HepG2 (cell line): ENCODE measurements around the gene NAPSA. TPM values are rescaled to one million over a fixed set of nuclear protein-coding genes. Genes with fewer than 3 reads are reported as not detected.
A peak's percentile ranks its signal among the peaks of the same experiment; 100 is the strongest.

Source experiments
- ARID5B ChIP-seq: IDR thresholded peaks from 2 replicates; pipeline ENCODE4 v1.4.0; 2020; ENCODE audit warnings: mild to moderate bottlenecking, missing genetic modification reagents
- CBX5 ChIP-seq: sonication (generic); formaldehyde crosslinking; IDR thresholded peaks from 2 replicates; pipeline ENCODE4 v1.4.0; 2020; ENCODE audit warnings: missing genetic modification reagents, borderline replicate concordance
- NFKB2 ChIP-seq: sonication (generic); formaldehyde crosslinking; IDR thresholded peaks from 2 replicates; pipeline ENCODE4 v1.4.0; 2020; ENCODE audit warnings: missing genetic modification reagents, borderline replicate concordance
- NR2F1 ChIP-seq, 2 experiments: fragments of 450-650 bp in 1 of 2; formaldehyde crosslinking in 1 of 2; IDR thresholded peaks; 2 replicates each; pipeline versions ENCODE4 v1.5.0 to v1.6.1; 2016 to 2020; ENCODE audit warnings: mild to moderate bottlenecking in 1 of 2, missing compliant biosample characterization in 1 of 2, missing genetic modification reagents in 1 of 2, moderate library complexity in 1 of 2
- PHF20 ChIP-seq: sonication (generic); formaldehyde crosslinking; IDR thresholded peaks from 2 replicates; pipeline ENCODE4 v1.5.0; 2020; ENCODE audit warnings: mild to moderate bottlenecking, missing genetic modification reagents
- PRMT3 ChIP-seq: sonication (generic); formaldehyde crosslinking; IDR thresholded peaks from 2 replicates; pipeline ENCODE4 v1.8.1; 2022; ENCODE audit warnings: low read depth, mild to moderate bottlenecking, moderate library complexity, missing genetic modification reagents, borderline replicate concordance
- RBM39 ChIP-seq: fragments of 200-400 bp; formaldehyde crosslinking; IDR thresholded peaks from one replicate; pipeline ENCODE4 v1.6.1; 2018; ENCODE audit warnings: antibody characterized with exemption, mild to moderate bottlenecking, low read depth, low read length; ENCODE audit not compliant: poor library complexity, severe bottlenecking
- RFX3 ChIP-seq: IDR thresholded peaks from 2 replicates; pipeline ENCODE4 v1.6.1; 2016; ENCODE audit warnings: missing biosample characterization, missing genetic modification reagents
- RFXAP ChIP-seq: sonication (generic); formaldehyde crosslinking; IDR thresholded peaks from 2 replicates; pipeline ENCODE4 v1.4.0; 2020; ENCODE audit warnings: missing genetic modification reagents, borderline replicate concordance
- RNF2 ChIP-seq: fragments of 450-650 bp; conservative IDR thresholded peaks from 2 replicates; pipeline ENCODE4 v1.6.1; 2016; ENCODE audit warnings: low read depth
- SALL1 ChIP-seq: sonication (generic); formaldehyde crosslinking; IDR thresholded peaks from 2 replicates; pipeline ENCODE4 v1.8.0; 2022; ENCODE audit warnings: mild to moderate bottlenecking, missing genetic modification reagents
- SMARCC2 ChIP-seq: fragments of 450-650 bp; IDR thresholded peaks from 2 replicates; pipeline ENCODE4 v1.6.1; 2017; ENCODE audit warnings: antibody characterized with exemption, mild to moderate bottlenecking
- THAP11 ChIP-seq: IDR thresholded peaks from 2 replicates; pipeline ENCODE4 v1.6.1; 2016; ENCODE audit warnings: missing biosample characterization, missing genetic modification reagents
- ZBTB4 ChIP-seq: sonication (generic); formaldehyde crosslinking; IDR thresholded peaks from 2 replicates; pipeline ENCODE4 v1.4.0; 2020; ENCODE audit warnings: missing genetic modification reagents, mild to moderate bottlenecking, borderline replicate concordance
- ZNF20 ChIP-seq: sonication (generic); formaldehyde crosslinking; IDR thresholded peaks from 2 replicates; pipeline ENCODE4 v1.4.0; 2020; ENCODE audit warnings: mild to moderate bottlenecking, moderate library complexity, missing genetic modification reagents
- ZNF256 ChIP-seq: sonication (generic); formaldehyde crosslinking; conservative IDR thresholded peaks from 2 replicates; pipeline ENCODE4 v1.4.0; 2020; ENCODE audit warnings: missing genetic modification reagents
- ZNF264 ChIP-seq: sonication (generic); formaldehyde crosslinking; IDR thresholded peaks from 2 replicates; pipeline ENCODE4 v1.4.0; 2020; ENCODE audit warnings: missing genetic modification reagents
- ZNF503 ChIP-seq: sonication (generic); formaldehyde crosslinking; IDR thresholded peaks from 2 replicates; pipeline ENCODE4 v1.4.0; 2020; ENCODE audit warnings: missing genetic modification reagents
- ZNF652 ChIP-seq: IDR thresholded peaks from 2 replicates; pipeline ENCODE4 v1.6.1; 2016; ENCODE audit warnings: low read depth, borderline replicate concordance
- ZNF75D ChIP-seq: sonication (generic); formaldehyde crosslinking; IDR thresholded peaks from 2 replicates; pipeline ENCODE4 v1.8.1; 2023; ENCODE audit warnings: missing genetic modification reagents, mild to moderate bottlenecking, borderline replicate concordance
- ZSCAN25 ChIP-seq: sonication (generic); formaldehyde crosslinking; IDR thresholded peaks from 2 replicates; pipeline ENCODE4 v1.8.0; 2022; ENCODE audit warnings: mild to moderate bottlenecking, missing genetic modification reagents
- polyA plus RNA-seq, 8 experiments: library from polyadenylated mRNA; depleted of rRNA in 3 of 8; stranded (reverse) in 7 of 8; unstranded in 1 of 8; fragments of >200 nt; fragmentation: Illumina TruSeq in 4 of 8; extraction: Trizol in 4 of 8; gene quantifications; 2 replicates each; pipeline versions ENCODE4 v1.2.1 to v1.2.3, GENCODE V29; 2011 to 2016; ENCODE audit warnings: low read depth in 4 of 8, missing spikeins in 1 of 8, mixed read lengths in 1 of 8; ENCODE audit not compliant: insufficient read depth in 1 of 8
- total RNA-seq, 5 experiments: library from RNA; depleted of rRNA; stranded (reverse); fragments of >200 nt; fragmentation: Illumina TruSeq; extraction: Trizol; gene quantifications; 2 replicates each; pipeline ENCODE4 v1.2.3, GENCODE V29; 2016; ENCODE audit warnings: low read depth in 1 of 5

Gene NAPSA
- total and polyA plus RNA-seq, 2 of the 13 experiments (the other 11 are each of a cell fraction or from before 2014, with no cell fraction given): not detected

GRCh38 chr19:50325310-50326100 is 39.9 kb downstream of the NAPSA start (continued):
- TF ChIP-seq ARID5B (peak; percentile 31; the same call in 1 of the 2 replicates), RFXAP (CRISPR knock-in tag) (peak; percentile 87; the same call in 1 of the 2 replicates), ZBTB4 (CRISPR knock-in tag) (no peak), ZNF264 (CRISPR knock-in tag) (no peak), SALL1 (CRISPR knock-in tag) (peak; percentile 87), ZNF652 (CRISPR knock-in tag) (peak; percentile 99), PHF20 (peak; percentile 50), ZNF503 (CRISPR knock-in tag) (0 out of 2 replicates have a peak, but pooled peaks have one; percentile 38), PRMT3 (CRISPR knock-in tag) (peak; percentile 86), THAP11 (CRISPR knock-in tag) (peak; percentile 80), RNF2 (no peak), RFX3 (no peak), RBM39 (no peak), ZNF20 (no peak), NFKB2 (CRISPR knock-in tag) (peak; percentile 81; the same call in 1 of the 2 replicates), SMARCC2 (no peak), NR2F1 (CRISPR knock-in tag; IDR thresholded peaks at IDR 0.05) (no peak), CBX5 (CRISPR knock-in tag) (no peak), ZNF75D (CRISPR knock-in tag) (no peak), ZSCAN25 (CRISPR knock-in tag) (peak; percentile 60; the same call in 1 of the 2 replicates), ZNF256 (CRISPR knock-in tag) (no peak)
